ENCODE data around the gene UBE4A.
"Not testable (repeated sequence)": the region's sequence is repeated elsewhere in the genome, so short reads cannot be mapped to it uniquely, and the experiment has no call there.

The UBE4A gene

DNA sequence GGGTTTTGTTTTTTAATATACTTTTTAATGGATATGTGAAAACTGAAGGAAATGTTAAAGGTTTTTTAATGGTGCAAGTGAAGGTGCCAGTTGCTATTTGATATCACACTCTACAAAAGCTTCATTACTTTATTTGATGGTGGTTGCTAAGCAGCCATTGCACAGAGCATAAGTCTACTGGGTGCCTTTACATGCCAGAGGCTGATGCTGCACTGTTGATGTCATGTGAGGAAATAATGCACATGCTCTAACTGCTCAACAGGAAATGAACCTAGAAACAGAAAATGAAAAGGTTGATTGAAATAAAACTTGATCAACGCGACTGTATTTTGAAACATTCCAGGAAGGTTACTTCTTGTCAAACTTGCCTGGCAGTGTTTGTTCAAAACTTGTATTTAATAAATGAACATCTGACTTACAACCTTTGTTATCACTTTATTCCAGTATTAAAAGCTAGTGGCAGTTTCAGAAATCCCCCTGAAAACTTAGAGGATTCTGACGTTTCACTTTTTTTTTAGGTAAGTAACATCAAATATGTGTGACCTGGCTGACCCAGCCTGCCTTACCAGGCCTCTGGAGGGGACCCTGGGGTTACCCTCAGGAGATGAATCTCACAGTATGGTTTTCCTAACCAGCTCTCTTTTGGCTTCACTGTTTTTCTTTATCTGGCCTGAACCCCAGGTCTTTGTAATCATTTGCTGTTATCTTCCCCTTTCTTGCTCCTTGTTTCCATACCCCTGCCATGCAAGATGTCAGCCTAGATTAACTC, 39.6 kb downstream of the UBE4A start:
- H3K27ac ChIP-seq, result no peak overlapping the region
- DNase-seq (ENCODE audit: low spot score), result no peak
- no peak overlapping the region for H3K4me3 ChIP-seq
- TF ChIP-seq, protein P1, sequence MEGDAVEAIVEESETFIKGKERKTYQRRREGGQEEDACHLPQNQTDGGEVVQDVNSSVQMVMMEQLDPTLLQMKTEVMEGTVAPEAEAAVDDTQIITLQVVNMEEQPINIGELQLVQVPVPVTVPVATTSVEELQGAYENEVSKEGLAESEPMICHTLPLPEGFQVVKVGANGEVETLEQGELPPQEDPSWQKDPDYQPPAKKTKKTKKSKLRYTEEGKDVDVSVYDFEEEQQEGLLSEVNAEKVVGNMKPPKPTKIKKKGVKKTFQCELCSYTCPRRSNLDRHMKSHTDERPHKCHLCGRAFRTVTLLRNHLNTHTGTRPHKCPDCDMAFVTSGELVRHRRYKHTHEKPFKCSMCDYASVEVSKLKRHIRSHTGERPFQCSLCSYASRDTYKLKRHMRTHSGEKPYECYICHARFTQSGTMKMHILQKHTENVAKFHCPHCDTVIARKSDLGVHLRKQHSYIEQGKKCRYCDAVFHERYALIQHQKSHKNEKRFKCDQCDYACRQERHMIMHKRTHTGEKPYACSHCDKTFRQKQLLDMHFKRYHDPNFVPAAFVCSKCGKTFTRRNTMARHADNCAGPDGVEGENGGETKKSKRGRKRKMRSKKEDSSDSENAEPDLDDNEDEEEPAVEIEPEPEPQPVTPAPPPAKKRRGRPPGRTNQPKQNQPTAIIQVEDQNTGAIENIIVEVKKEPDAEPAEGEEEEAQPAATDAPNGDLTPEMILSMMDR (IDR thresholded peaks at IDR 0.05), result no peak

DNA sequence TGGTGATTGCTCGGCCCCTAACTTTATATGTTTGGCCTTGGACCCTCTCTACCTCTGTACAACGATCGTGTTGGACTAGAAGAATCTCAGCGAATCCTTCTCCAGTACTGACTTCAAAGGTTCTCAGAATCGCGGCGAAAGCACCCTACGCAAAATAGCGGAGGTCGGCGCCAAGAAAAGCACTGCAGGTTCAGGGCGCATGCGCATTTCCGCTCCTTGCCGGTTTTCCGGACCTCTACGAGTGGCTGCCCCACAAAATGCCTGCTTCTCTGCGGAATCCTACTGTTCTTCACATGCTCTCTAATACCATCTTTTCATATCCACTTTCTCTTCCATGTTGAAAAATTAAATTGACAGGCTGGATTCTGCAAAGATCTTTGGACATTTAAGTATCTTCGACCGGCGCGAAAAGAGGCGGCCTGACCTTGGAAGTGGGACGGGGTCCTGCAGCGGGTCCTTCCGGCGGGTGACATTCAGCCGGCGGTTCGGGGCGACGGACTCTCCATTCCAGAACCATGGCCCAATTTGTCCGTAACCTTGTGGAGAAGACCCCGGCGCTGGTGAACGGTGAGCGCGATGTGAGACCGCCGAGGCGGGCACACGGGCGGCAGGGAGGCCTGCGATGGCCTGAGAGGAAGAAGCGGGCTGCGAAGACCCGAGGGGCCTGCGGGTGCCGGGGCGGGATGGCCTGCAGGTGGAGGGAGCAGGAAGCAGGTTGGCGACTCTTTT, 41.9 kb downstream of the UBE4A start, which contains the start of gene ATP5MG:
TSS of gene ATP5MG (plus strand) at position 456 of the 729 bp plus-strand sequence. CDS start at position 516, 60 bp downstream.
- peak within 1 kb of the TSS; percentile 86 for H3K4me3 ChIP-seq
- H3K27ac ChIP-seq, result peak within 1 kb of the TSS; percentile 75 to 88
- TF ChIP-seq, protein P1 (IDR thresholded peaks at IDR 0.05), result no peak
- DNase-seq (ENCODE audit: low spot score), result peak; percentile 89

DNA sequence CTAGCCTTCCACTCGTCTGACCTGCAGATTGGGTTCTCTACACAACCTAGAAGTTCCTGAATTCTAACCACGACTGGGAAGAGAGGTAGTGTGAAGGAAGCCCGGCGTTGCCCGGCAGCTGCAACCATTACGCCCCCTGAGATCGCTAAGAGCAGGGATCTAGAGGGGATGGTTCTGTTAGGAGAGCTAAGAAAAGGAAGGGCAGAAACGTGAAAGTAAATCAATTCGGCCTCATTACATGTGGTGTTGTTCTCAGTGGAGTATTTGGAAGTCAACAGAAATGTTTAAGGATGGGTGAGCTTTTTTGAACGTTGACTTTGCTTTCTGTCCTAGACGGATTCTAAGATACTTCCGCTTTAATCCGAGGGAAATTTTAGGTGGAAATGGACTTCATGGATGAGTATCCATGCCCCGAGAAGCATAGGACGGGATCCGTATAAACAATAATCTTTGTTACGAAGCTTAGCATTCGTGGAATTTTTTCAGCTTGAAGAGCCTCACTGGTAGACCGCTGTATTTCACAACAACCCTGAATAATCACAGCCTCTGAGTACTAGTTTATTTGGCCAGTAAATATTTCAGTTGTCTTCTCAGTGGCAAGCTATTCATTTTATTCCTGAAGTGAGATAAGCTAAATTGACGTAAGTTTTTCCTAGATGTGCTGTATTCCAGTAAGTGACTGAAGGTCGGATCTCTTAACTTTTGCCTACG, 42.6 kb downstream of the UBE4A start:
- peak overlapping the region; percentile 75 to 88 for H3K27ac ChIP-seq
- DNase-seq (ENCODE audit: low spot score), result no peak
- TF ChIP-seq, protein P1 (IDR thresholded peaks at IDR 0.05), result no peak
- H3K4me3 ChIP-seq, result peak overlapping the region; percentile 86

DNA sequence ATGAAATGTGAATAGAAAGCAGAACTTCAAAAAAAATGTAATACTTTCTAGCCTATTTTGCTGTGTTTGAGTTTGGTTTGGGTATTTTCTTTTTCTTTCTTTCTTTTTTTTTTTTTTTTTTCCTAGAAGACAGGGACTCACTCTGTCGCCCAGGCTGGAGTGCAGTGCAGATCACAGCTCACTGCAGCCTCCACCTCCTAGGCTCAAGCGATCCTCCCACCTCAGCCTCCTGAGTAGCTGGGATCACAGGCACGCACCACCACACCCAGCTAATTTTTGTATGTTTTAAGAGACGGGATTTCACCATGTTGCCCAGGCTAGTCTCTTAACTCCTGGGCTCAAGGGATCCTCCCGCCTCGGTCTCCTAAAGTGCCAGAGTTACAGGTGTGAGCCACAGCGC, 43.2 kb downstream of the UBE4A start:
- H3K27ac ChIP-seq; DNase-seq (ENCODE audit: low spot score): not testable (repeated sequence)
- peak overlapping the region; percentile 86 for H3K4me3 ChIP-seq

DNA sequence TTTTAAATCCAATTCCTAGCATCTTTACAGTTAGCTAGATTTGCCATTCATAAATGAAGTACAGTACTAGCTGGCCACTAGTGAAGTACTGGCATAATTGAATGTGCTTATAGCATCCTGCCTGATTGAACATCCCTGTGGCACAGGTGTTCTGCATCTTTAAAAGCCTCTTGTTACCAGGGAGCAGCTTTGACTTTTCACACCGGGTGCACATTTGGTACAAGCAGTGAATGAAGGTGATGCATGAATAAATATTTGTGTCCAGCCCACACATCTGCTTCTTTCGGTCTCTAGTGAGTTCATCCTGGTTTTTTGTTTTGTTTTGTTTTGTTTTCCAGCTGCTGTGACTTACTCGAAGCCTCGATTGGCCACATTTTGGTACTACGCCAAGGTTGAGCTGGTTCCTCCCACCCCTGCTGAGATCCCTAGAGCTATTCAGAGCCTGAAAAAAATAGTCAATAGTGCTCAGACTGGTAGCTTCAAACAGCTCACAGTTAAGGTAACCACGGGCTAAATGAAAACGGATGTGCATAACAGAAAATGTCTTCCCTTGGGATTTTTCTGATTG, 47.3 kb downstream of the UBE4A start:
- no peak for DNase-seq (ENCODE audit: low spot score)
- H3K27ac ChIP-seq, result no peak overlapping the region
- TF ChIP-seq, protein P1 (IDR thresholded peaks at IDR 0.05), result no peak
- no peak overlapping the region for H3K4me3 ChIP-seq

DNA sequence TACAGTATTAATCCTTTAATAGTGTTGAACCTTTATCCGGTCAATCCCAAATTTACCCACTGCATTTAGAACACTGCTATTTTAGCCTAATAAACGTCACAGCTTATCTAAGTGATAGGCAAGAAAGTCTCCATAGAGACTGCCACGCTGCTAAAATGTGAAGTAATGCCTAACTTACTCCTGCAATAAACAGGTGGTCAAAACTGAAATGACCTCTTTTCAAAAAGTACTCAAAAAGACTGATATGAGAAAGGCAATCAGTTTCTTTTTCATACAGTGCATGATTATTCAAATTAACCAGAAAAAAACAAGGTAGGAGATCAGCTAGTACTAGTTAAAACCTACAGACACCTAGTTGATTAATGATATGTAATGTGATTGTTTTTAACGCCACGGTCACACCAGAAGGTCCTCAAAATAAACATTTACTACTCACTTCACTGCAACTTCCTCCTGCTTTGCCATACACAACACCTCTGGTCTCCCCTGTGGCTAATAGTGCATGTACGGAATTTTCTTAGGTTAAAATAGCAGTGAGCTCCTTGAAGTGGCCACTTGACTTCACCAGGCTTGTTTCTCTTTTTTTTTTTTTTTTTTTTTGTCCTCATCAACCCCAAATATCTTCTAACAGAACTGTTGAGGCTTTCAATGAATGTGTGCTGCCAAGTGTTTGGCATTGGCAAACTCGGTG, 50.8 kb downstream of the UBE4A start:
- TF ChIP-seq, protein P1 (IDR thresholded peaks at IDR 0.05), result no peak
- no peak for DNase-seq (ENCODE audit: low spot score)
- Histone ChIP-seq H3K4me3 (no peak overlapping the region), H3K27ac (no peak overlapping the region)
